GM12801 (cell line): ENCODE results near the gene ADIG.

Experiments used
- TF ChIP-seq, protein P1 (sequence below): IDR thresholded peaks from one replicate; pipeline ENCODE4 v1.5.1; 2011; ENCODE audit warnings: control low read depth; ENCODE audit not compliant: insufficient read length; ENCODE audit errors: extremely low read depth

The ADIG gene

GRCh38 chr20:38579219-38579910 is 1.6 kb upstream of the ADIG start:
- TF ChIP-seq, protein P1, sequence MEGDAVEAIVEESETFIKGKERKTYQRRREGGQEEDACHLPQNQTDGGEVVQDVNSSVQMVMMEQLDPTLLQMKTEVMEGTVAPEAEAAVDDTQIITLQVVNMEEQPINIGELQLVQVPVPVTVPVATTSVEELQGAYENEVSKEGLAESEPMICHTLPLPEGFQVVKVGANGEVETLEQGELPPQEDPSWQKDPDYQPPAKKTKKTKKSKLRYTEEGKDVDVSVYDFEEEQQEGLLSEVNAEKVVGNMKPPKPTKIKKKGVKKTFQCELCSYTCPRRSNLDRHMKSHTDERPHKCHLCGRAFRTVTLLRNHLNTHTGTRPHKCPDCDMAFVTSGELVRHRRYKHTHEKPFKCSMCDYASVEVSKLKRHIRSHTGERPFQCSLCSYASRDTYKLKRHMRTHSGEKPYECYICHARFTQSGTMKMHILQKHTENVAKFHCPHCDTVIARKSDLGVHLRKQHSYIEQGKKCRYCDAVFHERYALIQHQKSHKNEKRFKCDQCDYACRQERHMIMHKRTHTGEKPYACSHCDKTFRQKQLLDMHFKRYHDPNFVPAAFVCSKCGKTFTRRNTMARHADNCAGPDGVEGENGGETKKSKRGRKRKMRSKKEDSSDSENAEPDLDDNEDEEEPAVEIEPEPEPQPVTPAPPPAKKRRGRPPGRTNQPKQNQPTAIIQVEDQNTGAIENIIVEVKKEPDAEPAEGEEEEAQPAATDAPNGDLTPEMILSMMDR: no peak

DNA sequence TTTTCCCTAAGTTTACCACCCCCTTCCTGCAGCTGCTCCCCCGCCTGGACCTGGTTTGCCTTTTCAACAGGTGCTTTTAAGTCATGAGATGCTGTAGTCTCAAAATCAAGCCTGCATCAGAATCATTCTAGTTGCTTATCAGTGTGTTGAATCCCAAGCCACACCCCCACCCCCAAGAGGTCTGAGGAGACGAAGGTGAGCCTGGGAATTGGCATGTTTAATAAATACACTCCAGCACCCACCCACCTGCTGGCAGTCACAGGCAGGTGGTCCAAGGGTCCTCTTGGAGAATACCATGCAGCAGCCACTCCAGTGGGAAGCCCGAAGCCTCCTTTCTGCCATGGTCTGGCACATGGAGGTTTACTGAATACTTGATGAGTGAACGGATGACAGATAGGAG is 1.1 kb upstream of the ADIG start:
- TF ChIP-seq, protein P1: no peak

DNA sequence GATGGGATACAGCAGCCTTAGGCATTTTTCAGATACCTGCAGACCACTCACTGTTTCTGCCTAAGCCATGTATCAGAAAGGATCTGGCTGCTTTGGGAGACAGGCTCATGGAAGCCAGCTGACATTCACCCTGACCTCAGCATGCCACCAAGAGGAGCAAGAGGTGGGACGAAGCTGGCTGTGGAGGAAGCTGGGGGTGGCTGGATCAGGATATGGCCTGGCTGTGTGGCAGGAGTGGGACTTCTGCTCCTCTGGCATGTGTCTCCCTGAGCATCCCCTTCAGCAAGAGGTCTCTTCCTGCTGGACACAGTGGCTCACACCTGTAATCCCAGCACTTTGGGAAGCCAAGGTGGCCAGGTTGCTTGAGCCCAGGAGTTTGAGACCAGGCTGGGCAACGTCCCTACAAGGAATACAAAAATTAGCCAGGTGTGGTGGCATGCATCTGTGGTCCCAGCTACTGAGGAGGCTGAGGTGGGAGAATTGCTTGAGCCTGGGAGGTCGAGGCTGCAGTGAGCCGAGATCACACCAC is 897 bp downstream of the ADIG start:
- TF ChIP-seq, protein P1: no peak

DNA sequence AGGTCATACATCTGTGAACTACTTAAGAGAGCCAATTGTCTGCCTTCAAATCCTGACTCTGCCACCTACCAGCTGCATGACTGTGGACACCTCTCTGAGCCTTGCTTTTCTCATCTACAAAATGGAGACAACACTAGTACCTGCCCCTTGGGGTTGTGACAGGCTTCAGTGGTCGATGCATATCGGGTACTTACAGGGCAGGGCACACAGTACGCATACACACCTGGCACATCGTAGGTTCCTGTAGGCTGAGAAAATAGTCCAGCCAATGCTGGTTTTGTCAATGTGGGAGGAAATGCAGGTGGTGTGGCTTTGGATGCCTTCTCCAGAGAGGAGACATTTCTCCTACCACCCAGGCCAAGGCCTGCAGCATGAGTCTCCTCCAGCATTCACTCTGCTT is 2.3 kb downstream of the ADIG start:
- TF ChIP-seq, protein P1: no peak

DNA sequence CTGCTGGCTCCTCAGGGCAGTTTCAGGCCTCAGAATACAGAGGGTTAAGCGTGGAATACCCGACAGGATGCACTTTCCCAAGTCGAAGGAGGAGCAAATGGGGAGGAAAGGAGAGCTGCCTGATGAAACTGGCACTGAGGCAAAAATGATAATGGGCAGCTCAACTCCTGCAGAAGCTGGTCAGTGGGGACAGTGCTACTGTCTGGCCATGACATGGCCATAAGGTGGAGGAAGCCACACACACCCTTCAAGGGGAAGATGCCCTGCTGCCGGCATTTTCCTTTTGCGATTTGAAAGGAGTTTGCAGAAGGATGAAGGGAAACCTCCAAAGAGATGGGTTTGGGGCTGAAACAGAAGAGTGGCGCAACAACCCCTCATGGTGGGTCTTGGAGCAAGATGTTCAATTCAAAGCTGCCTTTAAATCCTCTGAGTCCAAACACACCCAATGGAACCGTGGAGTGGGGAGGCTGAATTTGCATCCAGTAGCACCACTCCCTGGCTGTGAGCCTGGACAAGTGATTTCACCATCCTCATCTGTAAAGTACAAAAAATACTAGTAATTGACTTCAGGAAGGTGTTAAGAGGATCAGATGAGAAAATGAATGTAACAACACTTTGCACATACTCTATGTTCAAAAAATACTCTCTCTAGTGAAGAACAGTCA is 3.2 kb downstream of the ADIG start:
- TF ChIP-seq, protein P1: no peak

DNA sequence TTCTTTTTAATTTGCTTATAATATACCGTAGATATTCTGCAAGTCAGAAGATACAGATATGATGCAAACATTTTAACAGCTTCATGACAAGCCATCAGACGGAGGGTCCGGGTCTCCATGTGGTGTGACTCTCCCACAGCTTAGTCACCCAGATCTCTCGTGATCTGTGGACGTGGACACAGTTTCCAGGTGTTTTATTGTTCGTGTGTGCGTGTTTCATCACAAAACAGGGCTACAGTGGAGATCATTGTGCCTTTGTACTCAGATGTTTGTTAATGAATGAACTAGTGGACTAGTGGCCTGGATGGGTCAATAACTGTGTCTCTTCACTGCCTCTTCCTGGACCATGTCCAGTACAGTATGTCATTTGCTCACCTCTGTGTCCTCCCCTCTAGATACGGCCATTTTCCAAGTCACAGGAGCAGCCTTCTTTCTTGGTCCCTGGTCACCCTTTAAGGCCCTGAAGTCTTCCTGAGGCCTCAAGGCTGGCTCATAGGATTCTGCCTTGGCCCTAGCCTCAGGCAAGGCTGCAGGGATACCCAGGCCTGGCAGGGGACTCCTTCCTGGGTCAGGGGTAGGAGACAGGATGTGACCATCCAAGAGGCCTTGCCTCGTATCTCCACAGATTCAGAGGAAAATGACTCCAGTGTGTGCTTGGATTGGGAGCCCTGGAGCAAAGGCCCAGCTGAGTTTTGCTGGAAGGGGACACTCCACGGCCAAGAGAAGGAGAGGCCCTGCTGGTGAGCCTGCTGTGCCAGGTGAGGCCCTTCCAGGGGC is 4.6 kb downstream of the ADIG start:
- TF ChIP-seq, protein P1: no peak

DNA sequence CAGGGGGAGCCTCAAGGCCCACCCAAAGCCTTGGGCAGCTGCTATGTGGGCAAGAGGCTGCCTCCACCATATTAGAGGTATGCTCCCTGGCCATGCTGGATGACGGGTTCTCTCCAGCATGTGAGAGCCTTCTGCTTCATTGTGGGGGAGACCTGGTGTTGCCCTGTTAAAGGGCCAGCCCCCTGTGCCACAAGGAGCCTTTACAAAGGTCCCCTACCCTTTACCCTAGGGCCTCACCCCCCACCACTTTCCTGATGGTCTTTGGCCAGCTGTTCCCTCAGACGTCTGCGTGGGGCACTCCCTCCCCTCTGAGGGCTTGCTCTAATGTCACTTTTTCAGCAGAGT is 5.2 kb downstream of the ADIG start:
- TF ChIP-seq, protein P1: no peak
